ENCODE measurements around the gene ZNF207.
"Not testable (repeated sequence)": the region's sequence is repeated elsewhere in the genome, so short reads cannot be mapped to it uniquely, and the experiment has no call there.

ZNF207 gene

DNA sequence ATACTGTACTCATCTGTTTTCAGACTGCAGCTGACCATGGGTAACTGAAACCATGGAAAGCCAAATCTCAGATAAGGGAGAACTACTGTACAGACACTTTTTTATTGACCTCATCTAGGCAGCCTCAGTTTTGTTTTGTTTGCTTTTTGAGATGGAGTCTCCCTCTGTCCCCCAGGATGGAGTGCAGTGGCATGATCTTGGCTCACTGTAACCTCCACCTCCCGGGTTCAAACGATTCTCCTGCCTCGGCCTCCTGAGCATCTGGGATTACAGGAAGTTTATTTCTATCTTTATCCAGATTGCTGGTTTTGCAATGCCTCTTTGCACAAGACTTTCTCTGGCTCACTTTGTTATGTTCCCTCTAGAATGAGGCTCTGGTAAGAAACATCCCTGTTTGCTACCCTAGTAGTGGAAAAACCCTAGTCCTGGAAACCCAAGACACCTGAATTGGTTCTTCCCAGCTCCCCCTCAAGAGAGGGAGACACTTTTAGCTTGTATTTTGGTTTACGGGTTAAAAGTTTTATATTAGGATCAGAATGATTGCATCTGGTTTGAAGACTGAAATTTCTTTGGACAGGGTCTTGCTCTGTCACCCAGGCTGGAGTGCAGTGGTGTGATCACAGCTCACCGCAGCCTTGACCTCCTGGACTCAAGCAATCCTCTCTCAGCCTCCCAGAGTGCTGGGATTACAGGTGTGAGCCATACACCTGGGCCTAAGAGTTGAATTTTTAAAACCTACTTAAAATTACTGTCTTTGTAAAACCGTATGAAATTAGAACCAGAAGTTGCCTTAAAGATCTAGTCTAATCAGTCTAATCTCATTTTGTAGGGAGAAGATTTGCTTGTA, 38.9 kb downstream of the ZNF207 start:
- DNase-seq, result no peak

DNA sequence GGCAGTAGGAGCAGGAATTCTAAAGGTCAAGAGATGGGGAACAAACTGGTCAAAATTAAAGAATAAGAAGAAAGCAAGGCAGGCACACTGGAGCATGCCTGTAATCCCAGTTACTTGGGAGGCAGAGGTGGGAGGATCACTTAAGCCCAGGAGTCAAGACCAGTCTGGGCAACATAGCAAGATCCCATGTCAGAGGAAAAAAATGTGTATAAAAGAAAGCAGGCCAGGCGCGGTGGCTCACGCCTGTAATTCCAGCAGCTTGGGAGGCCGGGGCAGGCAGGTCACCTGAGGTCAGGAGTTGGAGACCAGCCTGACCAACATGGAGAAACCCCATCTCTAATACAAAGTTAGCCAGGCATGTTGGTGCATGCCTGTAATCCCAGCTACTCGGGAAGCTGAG, 43.9 kb downstream of the ZNF207 start:
- no peak for DNase-seq

GRCh38 chr17:32396343-32396742, 46.4 kb downstream of the ZNF207 start:
- DNase-seq, result no peak

- DNase-seq, result no peak
These were observed 49.0 kb downstream of the ZNF207 start for GRCh38 chr17:32398946-32399345.

DNA sequence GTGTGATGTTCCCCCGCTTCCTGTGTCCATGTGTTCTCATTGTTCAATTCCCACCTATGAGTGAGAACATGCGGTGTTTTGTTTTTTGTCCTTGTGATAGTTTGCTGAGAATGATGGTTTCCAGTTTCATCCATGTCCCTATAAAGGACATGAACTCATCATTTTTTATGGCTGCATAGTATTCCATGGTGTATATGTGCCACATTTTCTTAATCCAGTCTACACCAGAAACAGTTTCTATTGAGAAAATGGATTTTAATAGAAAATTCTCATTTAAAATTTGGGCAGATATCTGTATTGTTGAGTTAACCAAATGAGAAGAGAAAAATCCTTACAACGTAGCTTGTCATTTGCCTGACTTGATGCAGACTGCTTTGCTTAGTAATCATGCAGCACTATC, 60.1 kb downstream of the ZNF207 start:
- not testable (repeated sequence) for DNase-seq

DNA sequence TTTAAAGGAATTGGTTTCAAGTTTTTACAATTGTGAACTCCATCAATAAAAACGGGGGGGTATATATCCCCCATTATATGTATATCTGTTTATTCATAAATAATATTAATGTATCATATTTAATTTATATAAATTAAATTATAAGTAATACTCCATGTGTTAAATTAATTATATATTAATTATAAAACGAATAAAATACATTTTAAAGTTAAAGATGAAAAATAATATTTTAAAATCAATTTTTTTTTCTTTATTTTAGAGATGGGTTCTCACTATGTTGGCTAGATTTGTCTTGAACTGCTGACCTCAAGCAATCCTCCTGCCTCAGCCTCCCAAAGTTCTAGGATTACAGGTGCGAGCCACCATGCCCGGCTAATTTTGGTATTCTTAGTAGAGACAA, 76.9 kb downstream of the ZNF207 start:
- DNase-seq, result no peak

- no peak for DNase-seq
These were observed 79.6 kb downstream of the ZNF207 start for GRCh38 chr17:32429598-32429997.

Measured in NCI-H774 (cell line).